GM12878 (cell line): Measurements from ENCODE around the gene SLC23A1. TPM values are rescaled to one million over a fixed set of nuclear protein-coding genes. Genes with fewer than 3 reads are reported as not detected.

Source experiments
- BHLHE40 ChIP-seq, 2 experiments: fragments of 450-650 bp in 1 of 2; IDR thresholded peaks; 2 replicates each; pipeline ENCODE4 v1.6.1; 2011 to 2017; ENCODE audit warnings: low read depth in 2 of 2, borderline replicate concordance in 1 of 2, improper control_type of control experiment in 1 of 2, low read length in 1 of 2, mild to moderate bottlenecking in 1 of 2
- CBFB ChIP-seq: IDR thresholded peaks from 2 replicates; pipeline ENCODE4 v1.6.1; 2016; ENCODE audit warnings: antibody characterized with exemption, low read depth
- CBX5 ChIP-seq: sonication (generic); IDR thresholded peaks from 2 replicates; pipeline ENCODE4 v1.6.1; 2016; ENCODE audit warnings: low read depth, moderate library complexity, mild to moderate bottlenecking, inconsistent platforms
- CREM ChIP-seq: IDR thresholded peaks from 2 replicates; pipeline ENCODE4 v1.6.1; 2014; ENCODE audit warnings: antibody characterized with exemption, low read depth
- CUX1 ChIP-seq: IDR thresholded peaks from 2 replicates; pipeline ENCODE4 v1.6.1; 2012; ENCODE audit warnings: improper control_type of control experiment, low read depth, low read length; ENCODE audit not compliant: insufficient replicate concordance
- HDAC2 ChIP-seq: fragments of 200-600 bp; sonication (generic); IDR thresholded peaks from 2 replicates; pipeline ENCODE4 v1.6.1; 2017
- HDAC6 ChIP-seq: fragments of 200-600 bp; sonication (generic); IDR thresholded peaks from one replicate; pipeline ENCODE4 v1.8.0; 2017; ENCODE audit warnings: antibody characterized with exemption; ENCODE audit not compliant: unreplicated experiment
- IKZF1 ChIP-seq: fragments of 450-650 bp; conservative IDR thresholded peaks from 2 replicates; pipeline ENCODE4 v1.6.1; 2017; ENCODE audit warnings: antibody characterized with exemption, mild to moderate bottlenecking
- NBN ChIP-seq: fragments of 450-650 bp; IDR thresholded peaks from 2 replicates; pipeline ENCODE4 v1.6.1; 2016
- PAX5 ChIP-seq: IDR thresholded peaks from 2 replicates; pipeline ENCODE4 v1.6.1; 2011; ENCODE audit warnings: low read depth, low read length, borderline replicate concordance
- RELA ChIP-seq: fragments of 450-650 bp; IDR thresholded peaks from 2 replicates; pipeline ENCODE4 v1.8.0; 2014; ENCODE audit warnings: borderline replicate concordance; ENCODE audit not compliant: partially characterized antibody
- SREBF1 ChIP-seq: IDR thresholded peaks from 2 replicates; pipeline ENCODE4 v1.6.1; 2012; ENCODE audit warnings: mild to moderate bottlenecking, low read length
- TAF1 ChIP-seq: IDR thresholded peaks from 2 replicates; pipeline ENCODE4 v1.6.1; 2011; ENCODE audit warnings: mild to moderate bottlenecking, low read depth, low read length, borderline replicate concordance
- WRNIP1 ChIP-seq: IDR thresholded peaks from 2 replicates; pipeline ENCODE4 v1.6.1; 2011; ENCODE audit warnings: low read depth, low read length, improper control_type of control experiment, borderline replicate concordance
- YBX1 ChIP-seq: fragments of 450-650 bp; IDR thresholded peaks from 2 replicates; pipeline ENCODE4 v1.6.1; 2016; ENCODE audit warnings: antibody characterized with exemption
- YY1 ChIP-seq: IDR thresholded peaks from 2 replicates; pipeline ENCODE4 v1.6.1; 2011; ENCODE audit warnings: low read depth, mild to moderate bottlenecking, low read length
- ZBTB33 ChIP-seq: fragments of 450-650 bp; IDR thresholded peaks from 2 replicates; pipeline ENCODE4 v1.6.1; 2017; ENCODE audit warnings: mild to moderate bottlenecking
- ZNF274 ChIP-seq: IDR thresholded peaks from one replicate; pipeline ENCODE4 v1.8.0; 2011; ENCODE audit not compliant: insufficient read length, insufficient read depth
- polyA plus RNA-seq, 11 experiments: library from polyadenylated mRNA; depleted of rRNA in 4 of 11; unstranded in 6 of 11; stranded (reverse) in 5 of 11; fragments of >200 nt; fragmentation: Nextera tagmentation in 4 of 11; fragmentation: Illumina TruSeq in 1 of 11; extraction: Ambion mirVana in 4 of 11; extraction: Trizol in 1 of 11; gene quantifications; 1 replicate in 1 of 11; 2 replicates in 10 of 11; pipeline versions ENCODE4 v1.2.1 to v1.2.3, GENCODE V29; 2011 to 2016; ENCODE audit warnings: inconsistent platforms in 2 of 11, missing spikeins in 2 of 11, low read depth in 1 of 11
- total RNA-seq, 4 experiments: library from RNA; depleted of rRNA in 3 of 4; stranded (reverse); fragments of >200 nt in 3 of 4; fragmentation: Illumina TruSeq in 1 of 4; extraction: Trizol in 1 of 4; gene quantifications; 2 replicates each; pipeline versions ENCODE4 v1.2.1 to v1.2.3, GENCODE V29; 2013 to 2021
- TF ChIP-seq, protein P1 (sequence below): fragments of 450-650 bp; formaldehyde crosslinking; IDR thresholded peaks from 2 replicates; pipeline ENCODE4 v1.4.0; 2022; ENCODE audit warnings: mild to moderate bottlenecking, moderate library complexity
- TF ChIP-seq, protein P2 (sequence below): fragments of 450-650 bp; IDR thresholded peaks from 2 replicates; pipeline ENCODE4 v1.6.1; 2017; ENCODE audit warnings: borderline replicate concordance

Gene SLC23A1
- total and polyA plus RNA-seq, 10 of the 15 experiments (the other 5 are each of a cell fraction or from before 2014, with no cell fraction given) = 0.35 to 4.7 (median 1.6) TPM

DNA sequence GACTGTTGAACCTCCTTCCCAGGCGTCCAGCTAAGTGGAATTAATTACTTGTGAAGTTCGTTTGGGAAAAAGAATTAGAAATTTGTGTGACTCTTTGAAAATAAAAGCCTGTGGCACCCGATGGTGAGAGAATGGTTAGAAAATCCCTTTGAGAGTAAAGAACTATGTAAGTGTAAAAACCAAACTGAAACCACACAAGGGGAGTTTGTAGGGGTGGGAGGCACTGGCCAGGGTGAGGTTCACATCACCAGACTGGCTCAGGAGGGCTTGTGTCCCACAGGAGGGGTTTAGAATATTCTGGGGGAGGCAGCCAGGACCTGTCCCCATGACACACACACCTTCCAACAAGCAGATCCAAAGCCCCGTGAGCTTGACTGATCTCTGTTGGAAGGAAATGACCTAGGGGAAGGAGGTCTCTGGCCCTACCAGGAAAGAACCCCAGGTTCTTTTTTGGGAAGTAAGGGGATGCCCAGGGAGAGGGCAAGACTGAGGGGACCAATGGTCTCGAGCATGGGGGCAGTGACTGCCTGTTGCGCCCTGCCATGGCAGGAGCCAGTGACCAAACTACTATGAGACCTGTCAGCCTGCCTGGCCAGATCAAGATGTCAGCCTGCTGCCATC, 16.5 kb upstream of the SLC23A1 start (continued):
- peak; percentile 63 to 71; a peak in 3 of 4 replicates for TF ChIP-seq BHLHE40 (IDR thresholded peaks at IDR 0.05; ENCODE audit: borderline replicate concordance in 1 of 2, low read depth in 2 of 2, low read length in 1 of 2)
- peak; percentile 88 for TF ChIP-seq IKZF1
- TF ChIP-seq TAF1 = no peak
- TF ChIP-seq, protein P1, sequence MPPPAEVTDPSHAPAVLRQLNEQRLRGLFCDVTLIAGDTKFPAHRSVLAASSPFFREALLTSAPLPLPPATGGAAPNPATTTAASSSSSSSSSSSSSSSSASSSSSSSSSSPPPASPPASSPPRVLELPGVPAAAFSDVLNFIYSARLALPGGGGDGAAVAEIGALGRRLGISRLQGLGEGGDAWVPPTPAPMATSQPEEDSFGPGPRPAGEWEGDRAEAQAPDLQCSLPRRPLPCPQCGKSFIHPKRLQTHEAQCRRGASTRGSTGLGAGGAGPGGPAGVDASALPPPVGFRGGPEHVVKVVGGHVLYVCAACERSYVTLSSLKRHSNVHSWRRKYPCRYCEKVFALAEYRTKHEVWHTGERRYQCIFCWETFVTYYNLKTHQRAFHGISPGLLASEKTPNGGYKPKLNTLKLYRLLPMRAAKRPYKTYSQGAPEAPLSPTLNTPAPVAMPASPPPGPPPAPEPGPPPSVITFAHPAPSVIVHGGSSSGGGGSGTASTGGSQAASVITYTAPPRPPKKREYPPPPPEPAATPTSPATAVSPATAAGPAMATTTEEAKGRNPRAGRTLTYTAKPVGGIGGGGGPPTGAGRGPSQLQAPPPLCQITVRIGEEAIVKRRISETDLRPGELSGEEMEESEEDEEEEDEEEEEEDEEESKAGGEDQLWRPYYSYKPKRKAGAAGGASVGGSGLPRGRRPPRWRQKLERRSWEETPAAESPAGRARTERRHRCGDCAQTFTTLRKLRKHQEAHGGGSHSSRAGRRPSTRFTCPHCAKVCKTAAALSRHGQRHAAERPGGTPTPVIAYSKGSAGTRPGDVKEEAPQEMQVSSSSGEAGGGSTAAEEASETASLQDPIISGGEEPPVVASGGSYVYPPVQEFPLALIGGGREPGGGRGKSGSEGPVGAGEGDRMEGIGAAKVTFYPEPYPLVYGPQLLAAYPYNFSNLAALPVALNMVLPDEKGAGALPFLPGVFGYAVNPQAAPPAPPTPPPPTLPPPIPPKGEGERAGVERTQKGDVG = no peak
- peak; percentile 43; the same call in 1 of the 2 replicates for TF ChIP-seq CREM
- peak; percentile 82; the same call in 1 of the 2 replicates for TF ChIP-seq NBN
- no peak for TF ChIP-seq WRNIP1
- TF ChIP-seq, protein P2, sequence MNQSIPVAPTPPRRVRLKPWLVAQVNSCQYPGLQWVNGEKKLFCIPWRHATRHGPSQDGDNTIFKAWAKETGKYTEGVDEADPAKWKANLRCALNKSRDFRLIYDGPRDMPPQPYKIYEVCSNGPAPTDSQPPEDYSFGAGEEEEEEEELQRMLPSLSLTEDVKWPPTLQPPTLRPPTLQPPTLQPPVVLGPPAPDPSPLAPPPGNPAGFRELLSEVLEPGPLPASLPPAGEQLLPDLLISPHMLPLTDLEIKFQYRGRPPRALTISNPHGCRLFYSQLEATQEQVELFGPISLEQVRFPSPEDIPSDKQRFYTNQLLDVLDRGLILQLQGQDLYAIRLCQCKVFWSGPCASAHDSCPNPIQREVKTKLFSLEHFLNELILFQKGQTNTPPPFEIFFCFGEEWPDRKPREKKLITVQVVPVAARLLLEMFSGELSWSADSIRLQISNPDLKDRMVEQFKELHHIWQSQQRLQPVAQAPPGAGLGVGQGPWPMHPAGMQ = no peak
- no peak for TF ChIP-seq YBX1
- TF ChIP-seq YY1 = 0 out of 2 replicates have a peak, but pooled peaks have one; percentile 33
- TF ChIP-seq HDAC2 = no peak
- no peak for TF ChIP-seq ZNF274
- TF ChIP-seq ZBTB33 = no peak
- no peak for TF ChIP-seq HDAC6
- TF ChIP-seq PAX5 = peak; percentile 59; the same call in 1 of the 2 replicates
- TF ChIP-seq CBFB = peak; percentile 43; the same call in 1 of the 2 replicates
- no peak for TF ChIP-seq SREBF1
- peak; percentile 96 for TF ChIP-seq CUX1
- TF ChIP-seq RELA = peak; percentile 22
- no peak for TF ChIP-seq CBX5
